ENCODE measurements around the gene COL21A1. TPM values are rescaled to one million over a fixed set of nuclear protein-coding genes. Genes with fewer than 3 reads are reported as not detected.

Gene COL21A1
- total RNA-seq, 4 donors from 2014 or later = 4.2 to 15.2 (median 4.9) TPM

- no peak for TF ChIP-seq EP300 (IDR thresholded peaks at IDR 0.05)
- no peak for TF ChIP-seq POLR2A (IDR thresholded peaks at IDR 0.05)
- TF ChIP-seq POLR2AphosphoS5 (IDR thresholded peaks at IDR 0.05) = no peak
- TF ChIP-seq CTCF (IDR thresholded peaks at IDR 0.05) = no peak
- no peak overlapping the region for H3K27ac ChIP-seq
- peaks cover 16% of the 10 kb centered on the region for H3K9me3 ChIP-seq
- no peak overlapping the region for H3K4me3 ChIP-seq
- no peaks in the 10 kb centered on the region for H3K36me3 ChIP-seq
- no peaks in the 10 kb centered on the region for H3K27me3 ChIP-seq
- WGBS = 92% methylated on average over 2 of the region's 2 CpGs
- no peaks in the 10 kb centered on the region for H3K4me1 ChIP-seq
- DNase-seq (ENCODE audit: low spot score in 2 of 2) = no peak
Observed at GRCh38 chr6:56172144-56172543, 75.2 kb downstream of the COL21A1 start.

GRCh38 chr6:56169366-56169765 is 78.0 kb downstream of the COL21A1 start:
- Histone ChIP-seq H3K9me3 (peaks cover 13% of the 10 kb centered on the region), H3K27me3 (no peaks in the 10 kb centered on the region), H3K27ac (no peak overlapping the region), H3K4me1 (no peaks in the 10 kb centered on the region), H3K36me3 (no peaks in the 10 kb centered on the region), H3K4me3 (no peak overlapping the region)
- TF ChIP-seq POLR2AphosphoS5 (IDR thresholded peaks at IDR 0.05) (no peak), POLR2A (IDR thresholded peaks at IDR 0.05) (no peak), CTCF (IDR thresholded peaks at IDR 0.05) (no peak), EP300 (IDR thresholded peaks at IDR 0.05) (no peak)
- DNase-seq (ENCODE audit: low spot score in 2 of 2) = no peak
- 97% methylated on average over 1 of the region's 1 CpG for WGBS

DNA sequence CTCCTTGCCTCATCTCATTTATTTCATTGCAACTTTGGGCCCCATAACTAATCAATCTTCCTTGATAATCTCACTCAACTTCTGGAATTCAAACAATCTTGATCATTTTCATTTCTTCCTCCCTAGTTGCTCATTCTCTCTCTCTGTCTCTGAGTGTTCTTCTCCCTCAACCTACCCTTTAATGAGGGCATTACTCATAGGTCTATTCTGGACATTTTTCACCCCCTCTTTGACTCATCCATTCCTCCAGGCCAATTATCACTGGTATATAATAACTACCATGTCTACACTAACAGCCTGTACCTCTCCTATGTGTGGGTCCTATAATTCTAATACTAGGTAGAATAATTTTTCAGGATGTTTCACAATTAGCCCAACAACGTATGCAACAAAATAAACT is 78.8 kb downstream of the COL21A1 start:
- Histone ChIP-seq H3K27ac (no peak overlapping the region), H3K9me3 (peaks cover 13% of the 10 kb centered on the region)
- TF ChIP-seq POLR2AphosphoS5 (IDR thresholded peaks at IDR 0.05) (no peak), POLR2A (IDR thresholded peaks at IDR 0.05) (no peak), CTCF (IDR thresholded peaks at IDR 0.05) (no peak)

DNA sequence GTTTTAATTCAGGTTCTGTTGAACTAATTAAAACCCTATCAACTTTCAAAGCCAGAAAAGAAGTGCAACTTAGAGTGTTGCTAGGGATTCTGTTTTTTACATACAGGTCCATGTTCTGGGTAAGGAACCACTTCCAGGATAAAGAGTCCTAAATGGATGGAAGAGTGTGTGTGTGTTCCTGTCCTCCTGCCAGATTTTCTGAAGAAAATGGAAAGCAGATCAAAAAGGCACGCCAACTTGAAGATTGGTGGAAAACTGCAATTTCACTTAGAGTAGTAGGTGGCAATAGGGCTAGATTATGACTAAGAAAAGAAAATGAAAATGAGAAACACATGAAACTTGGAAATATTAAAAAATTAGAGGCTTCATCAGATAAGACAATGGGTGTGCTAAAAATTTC is 85.3 kb downstream of the COL21A1 start:
- Histone ChIP-seq H3K4me1 (no peaks in the 10 kb centered on the region), H3K9me3 (no peaks in the 10 kb centered on the region), H3K27ac (no peak overlapping the region), H3K36me3 (no peaks in the 10 kb centered on the region), H3K4me3 (no peak overlapping the region), H3K27me3 (no peaks in the 10 kb centered on the region)
- DNase-seq (ENCODE audit: low spot score in 2 of 2) = no peak
- TF ChIP-seq CTCF (IDR thresholded peaks at IDR 0.05) (no peak), POLR2AphosphoS5 (IDR thresholded peaks at IDR 0.05) (no peak), POLR2A (IDR thresholded peaks at IDR 0.05) (no peak), EP300 (IDR thresholded peaks at IDR 0.05) (no peak)
- 71% methylated on average over 1 of the region's 1 CpG for WGBS

More for the DNA sequence above, 78.8 kb downstream of the COL21A1 start:
- no CpG with 5 or more reads among the region's 1 CpG for WGBS
- Histone ChIP-seq H3K27me3 (no peaks in the 10 kb centered on the region), H3K4me3 (no peak overlapping the region), H3K36me3 (no peaks in the 10 kb centered on the region), H3K4me1 (no peaks in the 10 kb centered on the region)
- DNase-seq (ENCODE audit: low spot score in 2 of 2) = no peak

GRCh38 chr6:56160489-56160888 is 86.9 kb downstream of the COL21A1 start:
- TF ChIP-seq POLR2A (IDR thresholded peaks at IDR 0.05) (no peak), POLR2AphosphoS5 (IDR thresholded peaks at IDR 0.05) (no peak), CTCF (IDR thresholded peaks at IDR 0.05) (no peak), EP300 (IDR thresholded peaks at IDR 0.05) (no peak)
- WGBS = 93% methylated on average over 2 of the region's 2 CpGs
- Histone ChIP-seq H3K27ac (no peak overlapping the region), H3K4me3 (no peak overlapping the region), H3K9me3 (no peaks in the 10 kb centered on the region), H3K27me3 (no peaks in the 10 kb centered on the region), H3K36me3 (no peaks in the 10 kb centered on the region), H3K4me1 (no peaks in the 10 kb centered on the region)
- no peak for DNase-seq (ENCODE audit: low spot score in 2 of 2)
